Measurements from ENCODE around the gene GPR82. TPM values are rescaled to one million over a fixed set of nuclear protein-coding genes. Genes with fewer than 3 reads are reported as not detected.

GPR82 gene
- polyA plus RNA-seq, 3 donors, result 0.40 to 2.0 (median 0.67) TPM

DNA sequence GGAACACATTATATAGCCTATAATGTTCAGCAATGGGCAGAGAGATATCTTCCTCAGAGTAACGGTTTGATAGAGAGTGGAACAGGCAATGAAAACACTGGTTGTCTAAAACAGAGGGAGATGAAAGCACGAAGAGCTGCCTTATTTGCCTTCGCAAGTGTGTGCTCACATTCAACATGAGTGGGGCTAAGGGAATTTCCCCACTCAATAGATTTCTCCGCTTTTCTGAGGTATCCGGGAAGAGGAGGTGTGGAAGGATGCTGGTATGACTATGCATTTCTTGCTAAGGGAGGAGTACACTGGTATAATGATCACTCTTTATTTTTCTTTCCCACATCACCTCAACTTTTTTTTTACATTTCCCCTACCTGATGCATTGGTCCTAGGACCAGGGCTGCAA, 7.8 kb upstream of the GPR82 start:
- Mint-ChIP-seq H3K27ac (no peak overlapping the region), H3K27me3 (ENCODE audit: low read depth in 3 of 3) (peaks cover 0 to 1% (median 0%) of the 10 kb centered on the region in 3 donors)

DNA sequence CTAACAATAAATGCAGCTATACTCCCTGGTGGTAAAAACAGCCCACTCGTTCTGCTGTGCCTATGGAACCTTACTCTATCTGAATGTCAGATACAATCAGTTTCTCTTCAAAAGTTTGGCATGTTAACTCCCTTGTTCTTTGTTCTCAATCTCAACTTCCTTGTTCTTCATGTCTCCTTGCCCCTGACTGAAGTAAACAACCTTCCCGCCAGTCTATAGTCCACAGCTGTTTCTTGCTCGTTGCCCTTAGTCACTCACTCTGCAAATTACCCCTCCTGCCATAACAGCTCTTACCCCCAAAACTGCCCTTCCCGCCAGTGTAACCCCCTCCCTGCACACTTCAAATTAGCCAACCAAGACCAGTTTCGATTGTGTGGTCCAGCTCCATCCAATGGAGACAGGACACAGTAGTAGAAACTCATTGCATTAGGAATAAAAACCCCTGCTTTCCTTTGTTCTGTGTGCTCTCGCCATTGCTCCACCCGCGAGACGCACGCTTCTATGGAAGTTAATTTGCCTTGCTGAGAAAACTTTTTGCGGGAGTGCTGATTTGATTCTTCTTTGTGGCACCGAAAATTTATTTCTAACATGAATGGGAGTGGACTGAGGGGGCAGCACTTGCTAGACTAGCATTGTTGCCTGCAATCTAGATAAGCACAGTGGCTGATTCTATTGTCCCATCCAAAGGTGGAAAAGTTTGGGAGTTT, 7.1 kb upstream of the GPR82 start:
- WGBS (ENCODE audit: insufficient coverage), result 100% methylated on average over 5 of the region's 12 CpGs
- Histone ChIP-seq H3K9me3 (replicated peaks in 1 of 2; ENCODE audit: control insufficient read depth in 1 of 2, insufficient read depth in 1 of 2, low read length in 2 of 2) (peaks cover 26 to 31% of the 10 kb centered on the region in 2 donors), H3K36me3 (replicated peaks in 1 of 2; ENCODE audit: control insufficient read depth in 1 of 2, insufficient read depth in 2 of 2, low read length in 2 of 2) (no peaks in the 10 kb centered on the region), H4K20me1 (ENCODE audit: insufficient read depth, low read length) (no peaks in the 10 kb centered on the region), H3K9ac (ENCODE audit: insufficient read depth, low read length, poor library complexity, severe bottlenecking) (no peak overlapping the region), H3K27ac (ENCODE audit: low read depth in 1 of 2, low read length in 2 of 2) (no peak overlapping the region), H3K4me2 (replicated peaks; ENCODE audit: extremely low read depth, low read length, poor library complexity, severe bottlenecking) (no peak overlapping the region), H2AFZ (ENCODE audit: insufficient read depth, low read depth, low read length, poor library complexity, severe bottlenecking) (no peak overlapping the region), H3K4me1 (ENCODE audit: control insufficient read depth in 1 of 2, insufficient read depth in 2 of 2, low read length in 2 of 2) (peaks cover 24 to 29% of the 10 kb centered on the region in 2 donors), H3K27me3 (ENCODE audit: control insufficient read depth in 2 of 2, insufficient read depth in 2 of 2, low read length in 2 of 2) (no peaks in the 10 kb centered on the region), H3K4me3 (replicated peaks in 1 of 3; ENCODE audit: low read depth in 2 of 3, low read length in 3 of 3) (no peak overlapping the region), H3K79me2 (ENCODE audit: insufficient read depth, low read length) (no peaks in the 10 kb centered on the region)
- intact Hi-C loops (cut with micrococcal nuclease), result no loop called here
- TF ChIP-seq, protein P1, sequence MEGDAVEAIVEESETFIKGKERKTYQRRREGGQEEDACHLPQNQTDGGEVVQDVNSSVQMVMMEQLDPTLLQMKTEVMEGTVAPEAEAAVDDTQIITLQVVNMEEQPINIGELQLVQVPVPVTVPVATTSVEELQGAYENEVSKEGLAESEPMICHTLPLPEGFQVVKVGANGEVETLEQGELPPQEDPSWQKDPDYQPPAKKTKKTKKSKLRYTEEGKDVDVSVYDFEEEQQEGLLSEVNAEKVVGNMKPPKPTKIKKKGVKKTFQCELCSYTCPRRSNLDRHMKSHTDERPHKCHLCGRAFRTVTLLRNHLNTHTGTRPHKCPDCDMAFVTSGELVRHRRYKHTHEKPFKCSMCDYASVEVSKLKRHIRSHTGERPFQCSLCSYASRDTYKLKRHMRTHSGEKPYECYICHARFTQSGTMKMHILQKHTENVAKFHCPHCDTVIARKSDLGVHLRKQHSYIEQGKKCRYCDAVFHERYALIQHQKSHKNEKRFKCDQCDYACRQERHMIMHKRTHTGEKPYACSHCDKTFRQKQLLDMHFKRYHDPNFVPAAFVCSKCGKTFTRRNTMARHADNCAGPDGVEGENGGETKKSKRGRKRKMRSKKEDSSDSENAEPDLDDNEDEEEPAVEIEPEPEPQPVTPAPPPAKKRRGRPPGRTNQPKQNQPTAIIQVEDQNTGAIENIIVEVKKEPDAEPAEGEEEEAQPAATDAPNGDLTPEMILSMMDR (IDR thresholded peaks at IDR 0.05), result no peak
- Mint-ChIP-seq H3K27me3 (ENCODE audit: low read depth in 3 of 3) (no peaks in the 10 kb centered on the region), H3K4me3 (no peak overlapping the region), H3K27ac (peak overlapping the region in 2 of 7 donors; percentile 0 to 9), H3K9me3 (peaks cover 11 to 33% (median 29%) of the 10 kb centered on the region in 7 donors), H3K4me1 (peaks cover 29% of the 10 kb centered on the region), H3K36me3 (peaks cover 6 to 15% of the 10 kb centered on the region in 2 donors)
- no peak for DNase-seq

More for the DNA sequence above, 7.8 kb upstream of the GPR82 start:
- intact Hi-C loops (cut with micrococcal nuclease), result no loop called here
- H3K79me2 ChIP-seq (ENCODE audit: insufficient read depth, low read length), result no peaks in the 10 kb centered on the region
- no peak for DNase-seq
- Mint-ChIP-seq H3K9me3 (peaks cover 11 to 33% (median 29%) of the 10 kb centered on the region in 7 donors), H3K36me3 (peaks cover 6 to 15% of the 10 kb centered on the region in 2 donors), H3K4me1 (peaks cover 26% of the 10 kb centered on the region), H3K4me3 (no peak overlapping the region)
- H3K4me2 ChIP-seq (replicated peaks; ENCODE audit: extremely low read depth, low read length, poor library complexity, severe bottlenecking), result no peak overlapping the region
- no peaks in the 10 kb centered on the region for H3K27me3 ChIP-seq (ENCODE audit: control insufficient read depth in 2 of 2, insufficient read depth in 2 of 2, low read length in 2 of 2)
- peaks cover 26 to 31% of the 10 kb centered on the region in 2 donors for H3K9me3 ChIP-seq (replicated peaks in 1 of 2; ENCODE audit: control insufficient read depth in 1 of 2, insufficient read depth in 1 of 2, low read length in 2 of 2)
- no peak overlapping the region for H3K27ac ChIP-seq (ENCODE audit: low read depth in 1 of 2, low read length in 2 of 2)
- WGBS (ENCODE audit: insufficient coverage), result no CpG with 5 or more reads among the region's 5 CpGs
- H4K20me1 ChIP-seq (ENCODE audit: insufficient read depth, low read length), result no peaks in the 10 kb centered on the region
- H2AFZ ChIP-seq (ENCODE audit: insufficient read depth, low read depth, low read length, poor library complexity, severe bottlenecking), result no peak overlapping the region
- H3K9ac ChIP-seq (ENCODE audit: insufficient read depth, low read length, poor library complexity, severe bottlenecking), result no peak overlapping the region
- no peaks in the 10 kb centered on the region for H3K36me3 ChIP-seq (replicated peaks in 1 of 2; ENCODE audit: control insufficient read depth in 1 of 2, insufficient read depth in 2 of 2, low read length in 2 of 2)
- no peak overlapping the region for H3K4me3 ChIP-seq (replicated peaks in 1 of 3; ENCODE audit: low read depth in 2 of 3, low read length in 3 of 3)
- peaks cover 18 to 24% of the 10 kb centered on the region in 2 donors for H3K4me1 ChIP-seq (ENCODE audit: control insufficient read depth in 1 of 2, insufficient read depth in 2 of 2, low read length in 2 of 2)
- TF ChIP-seq, protein P1 (IDR thresholded peaks at IDR 0.05), result no peak

All from CD14-positive monocyte (primary cell).